Neutrophil (primary cell): ENCODE data around the gene LSR.

ENCODE experiments used
- H3K27ac ChIP-seq: fragments of 200-600 bp; sonication (generic); 2 replicates; pipeline ENCODE4 v1.5.1; 2016; ENCODE audit warnings: mild to moderate bottlenecking, moderate library complexity
- H3K27me3 ChIP-seq: fragments of 200-600 bp; sonication (generic); 2 replicates; pipeline ENCODE4 v1.6.0; 2016; ENCODE audit warnings: mild to moderate bottlenecking
- H3K36me3 ChIP-seq: fragments of 200-600 bp; sonication (generic); 2 replicates; pipeline ENCODE4 v1.5.1; 2017
- H3K4me1 ChIP-seq, 2 experiments: fragments of 200-600 bp in 1 of 2; sonication (generic) in 1 of 2; 1 replicate in 1 of 2; 2 replicates in 1 of 2; pipeline versions ENCODE4 v1.5.1 to v1.6.1; 2013 to 2016; ENCODE audit warnings: low read depth in 1 of 2, low read length in 1 of 2, mild to moderate bottlenecking in 1 of 2, moderate library complexity in 1 of 2; ENCODE audit not compliant: control insufficient read depth in 1 of 2, insufficient read depth in 1 of 2
- H3K4me3 ChIP-seq, 2 experiments: fragments of 200-600 bp in 1 of 2; sonication (generic) in 1 of 2; 1 replicate in 1 of 2; 2 replicates in 1 of 2; pipeline ENCODE4 v1.5.1; 2013 to 2016; ENCODE audit warnings: low read depth in 1 of 2, low read length in 1 of 2, mild to moderate bottlenecking in 1 of 2, moderate library complexity in 1 of 2
- H3K9me3 ChIP-seq: fragments of 200-600 bp; sonication (generic); 2 replicates; pipeline ENCODE4 v1.5.1; 2016
- CTCF ChIP-seq: fragments of 200-600 bp; sonication (generic); IDR thresholded peaks from 2 replicates; pipeline ENCODE4 v1.5.1; 2016; ENCODE audit warnings: antibody characterized with exemption

LSR gene

DNA sequence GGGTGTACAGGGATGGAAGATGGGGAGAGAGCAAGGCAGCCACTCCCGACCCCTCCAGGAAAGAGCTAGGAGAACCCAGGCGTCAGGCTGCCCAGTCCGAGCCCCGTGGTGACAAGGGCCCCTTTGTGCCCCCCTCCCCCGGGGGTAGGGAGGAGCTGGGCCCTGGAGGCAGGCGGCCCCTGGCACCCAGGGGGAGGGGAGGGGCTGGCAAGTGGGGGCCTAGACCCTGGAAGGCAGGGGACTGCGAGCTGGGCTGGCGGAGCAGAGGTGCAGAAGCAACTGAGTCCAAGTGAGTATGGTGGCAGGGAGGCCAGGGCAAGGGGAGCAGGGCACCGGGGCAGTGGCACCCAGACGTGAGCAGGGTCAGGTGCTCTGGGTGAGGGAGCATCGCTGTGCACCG is 43.1 kb downstream of the LSR start, which contains the start of gene MAG:
MAG (plus strand) TSS at position 246 of the 400 bp plus-strand sequence. CDS start 3,248 bp downstream, outside the sequence.
- no peak within 1 kb of the TSS for H3K27ac ChIP-seq
- H3K4me1 ChIP-seq, result peaks cover 0 to 4% of the 10 kb centered on the region in 2 experiments
- H3K9me3 ChIP-seq, result no peaks in the 10 kb centered on the region
- no peak for TF ChIP-seq CTCF
- no peaks in the 10 kb centered on the region for H3K36me3 ChIP-seq
- peaks cover 28% of the 10 kb centered on the region for H3K27me3 ChIP-seq
- H3K4me3 ChIP-seq, result no peak within 1 kb of the TSS

DNA sequence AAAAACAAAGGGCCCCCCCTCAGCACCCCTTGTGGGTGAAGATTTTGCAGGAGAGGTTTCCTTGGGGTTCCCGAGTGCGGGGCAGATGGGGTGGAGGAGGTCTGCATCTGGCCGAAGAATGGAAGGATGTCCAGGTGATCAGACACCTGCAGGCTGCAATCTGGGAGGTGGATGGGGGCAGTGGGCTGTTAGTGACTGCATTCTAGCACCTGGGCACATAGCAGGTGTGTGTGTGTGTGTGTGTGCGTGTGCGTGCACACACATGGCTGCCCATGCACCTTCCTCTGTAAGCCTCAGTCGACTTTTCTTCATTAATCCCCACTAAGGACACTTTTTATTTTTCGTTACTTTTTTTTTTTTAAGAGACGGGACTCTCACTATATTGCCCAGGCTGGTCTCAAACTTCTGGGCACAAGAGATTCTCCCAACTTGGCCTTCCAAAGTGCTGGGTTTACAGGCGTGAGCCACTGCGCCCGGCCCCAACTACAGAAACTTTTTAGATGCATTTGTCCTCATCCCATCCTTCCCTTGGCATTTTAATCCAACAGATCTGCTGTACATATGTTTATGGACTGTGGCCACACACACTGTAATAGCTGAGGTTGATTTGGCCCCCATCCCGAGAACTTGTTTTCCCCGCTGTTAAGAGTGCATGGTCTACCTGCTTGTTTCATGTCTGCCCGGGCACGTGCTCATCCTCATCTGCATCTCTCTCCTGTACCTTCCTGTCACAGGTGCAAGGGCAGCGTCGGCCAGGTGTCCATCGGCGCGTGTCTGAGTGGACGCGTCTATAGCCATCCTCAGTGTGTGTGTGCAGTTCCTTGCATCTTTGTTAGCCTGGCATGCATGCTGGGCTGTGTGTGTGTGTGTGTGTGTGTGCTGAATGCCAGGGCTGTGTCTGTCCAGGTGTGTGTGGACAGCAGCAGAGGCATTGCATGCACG is 43.9 kb downstream of the LSR start:
- peaks cover 36% of the 10 kb centered on the region for H3K27me3 ChIP-seq
- H3K4me3 ChIP-seq, result no peak overlapping the region
- H3K27ac ChIP-seq, result no peak overlapping the region
- H3K9me3 ChIP-seq, result no peaks in the 10 kb centered on the region
- no peak for TF ChIP-seq CTCF
- H3K4me1 ChIP-seq, result peaks cover 0 to 4% of the 10 kb centered on the region in 2 experiments
- H3K36me3 ChIP-seq, result no peaks in the 10 kb centered on the region

- Histone ChIP-seq H3K4me1 (peaks cover 0 to 4% of the 10 kb centered on the region in 2 experiments), H3K4me3 (no peak overlapping the region), H3K36me3 (no peaks in the 10 kb centered on the region), H3K9me3 (no peaks in the 10 kb centered on the region), H3K27me3 (peaks cover 42% of the 10 kb centered on the region), H3K27ac (no peak overlapping the region)
- no peak for TF ChIP-seq CTCF
Observed at GRCh38 chr19:35293363-35293739, 44.5 kb downstream of the LSR start.

DNA sequence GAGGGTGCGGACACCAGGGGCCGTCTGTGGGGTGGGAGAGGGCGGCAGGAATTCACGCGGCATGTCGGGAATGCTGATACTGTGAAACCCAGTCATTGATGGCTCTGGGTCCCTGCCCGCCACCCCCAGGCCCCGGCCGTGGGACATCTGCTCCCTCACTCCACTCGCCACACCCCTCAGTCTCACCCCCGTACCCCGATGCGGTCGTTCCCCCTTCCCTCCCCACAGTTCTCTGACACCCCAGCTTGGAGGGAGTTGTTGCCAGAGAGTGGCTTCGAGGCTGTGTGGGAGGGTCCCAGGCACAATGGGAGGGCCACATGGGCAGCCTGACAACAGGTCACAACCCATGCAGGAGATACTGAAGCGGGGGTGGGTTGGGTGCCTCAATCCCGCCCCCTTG is 45.0 kb downstream of the LSR start:
- peaks cover 46% of the 10 kb centered on the region for H3K27me3 ChIP-seq
- no peak overlapping the region for H3K27ac ChIP-seq
- no peaks in the 10 kb centered on the region for H3K36me3 ChIP-seq
- no peaks in the 10 kb centered on the region for H3K9me3 ChIP-seq
- no peak overlapping the region for H3K4me3 ChIP-seq
- no peak for TF ChIP-seq CTCF
- H3K4me1 ChIP-seq, result peaks cover 0 to 4% of the 10 kb centered on the region in 2 experiments

- H3K27me3 ChIP-seq, result peaks cover 46% of the 10 kb centered on the region
- TF ChIP-seq CTCF, result no peak
Observed at GRCh38 chr19:35294328-35294727, 45.5 kb downstream of the LSR start.

More at GRCh38 chr19:35294328-35294727, 45.5 kb downstream of the LSR start:
- Histone ChIP-seq H3K36me3 (no peaks in the 10 kb centered on the region), H3K4me1 (peaks cover 0 to 4% of the 10 kb centered on the region in 2 experiments), H3K4me3 (no peak overlapping the region), H3K27ac (no peak overlapping the region), H3K9me3 (no peaks in the 10 kb centered on the region)
